ENCODE data around the gene PACSIN2. TPM values are rescaled to one million over a fixed set of nuclear protein-coding genes. Genes with fewer than 3 reads are reported as not detected.

PACSIN2 gene
- total and polyA plus RNA-seq, 2 experiments from 2014 or later = 23.5 to 57.3 TPM

GRCh38 chr22:42991010-42991651 lies 23.8 kb downstream of the PACSIN2 start:
- Histone ChIP-seq H3F3A (replicated peaks; ENCODE audit: low read depth) (peaks cover 6% of the 10 kb centered on the region; the same call in 1 of the 2 replicates), H3K27ac (ENCODE audit: low read depth) (no peak overlapping the region), H3K4me1 (ENCODE audit: insufficient read depth) (peaks cover 34% of the 10 kb centered on the region), H3K9me2 (ENCODE audit: insufficient read depth) (no peaks in the 10 kb centered on the region), H3K4me3 (no peak overlapping the region), H3K79me2 (replicated peaks; ENCODE audit: insufficient read depth) (peaks cover 100% of the 10 kb centered on the region), H3K27me3 (ENCODE audit: insufficient read depth) (no peaks in the 10 kb centered on the region), H4K20me1 (replicated peaks; ENCODE audit: insufficient read depth) (peaks cover 56% of the 10 kb centered on the region), H3K36me3 (ENCODE audit: insufficient read depth) (no peaks in the 10 kb centered on the region), H2AFZ (no peak overlapping the region), H3K4me2 (no peak overlapping the region)
- Mint-ChIP-seq H3K27ac (no peak overlapping the region), H3K27me3 (ENCODE audit: insufficient read depth, low read depth, poor library complexity) (peaks cover 2% of the 10 kb centered on the region), H3K36me3 (ENCODE audit: low read depth) (peaks cover 8% of the 10 kb centered on the region; the same call in 2 of the 3 replicates), H3K4me1 (peaks cover 36% of the 10 kb centered on the region), H3K9me3 (no peaks in the 10 kb centered on the region), H3K4me3 (no peak overlapping the region)
- TF ChIP-seq CTCF (conservative IDR thresholded peaks at IDR 0.05; ENCODE audit: low read depth in 2 of 2) (no peak), ZNF114 (CRISPR knock-in tag; IDR thresholded peaks at IDR 0.05) (no peak), EZH2 (IDR thresholded peaks at IDR 0.05; ENCODE audit: low read depth, unreplicated experiment) (no peak), CREB1 (CRISPR knock-in tag; IDR thresholded peaks at IDR 0.05; ENCODE audit: low read depth) (no peak), POLR2AphosphoS5 (IDR thresholded peaks at IDR 0.05; ENCODE audit: low read depth) (no peak), ZNF331 (CRISPR knock-in tag; IDR thresholded peaks at IDR 0.05; ENCODE audit: low read depth) (no peak), NANOG (IDR thresholded peaks at IDR 0.05; ENCODE audit: borderline replicate concordance) (no peak), JUNB (IDR thresholded peaks at IDR 0.05; ENCODE audit: unreplicated experiment) (no peak), ZNF462 (CRISPR knock-in tag; IDR thresholded peaks at IDR 0.05) (no peak), STAT1 (IDR thresholded peaks at IDR 0.05; ENCODE audit: unreplicated experiment) (no peak), ETS1 (IDR thresholded peaks at IDR 0.05) (no peak), EZH2phosphoT487 (IDR thresholded peaks at IDR 0.05; ENCODE audit: unreplicated experiment) (no peak), REST (IDR thresholded peaks at IDR 0.05; ENCODE audit: unreplicated experiment) (no peak)
- ATAC-seq (peak; percentile 35), DNase-seq (ENCODE audit: low spot score) (no peak)

Data from GM23338 (cell line).